A673 (cell line): ENCODE measurements around the gene CFAP52. TPM values are rescaled to one million over a fixed set of nuclear protein-coding genes. Genes with fewer than 3 reads are reported as not detected.
"Not testable (repeated sequence)": the region's sequence is repeated elsewhere in the genome, so short reads cannot be mapped to it uniquely, and the experiment has no call there.

ENCODE experiments used
- BruUV-seq: library from RNA; stranded (reverse); fragments of 400-500 nt; replicated peaks from 2 replicates; lab custom pipeline; 2021; lab: Mats Ljungman, UMichigan
- CTCF ChIA-PET: fragments of 300-600 bp; sonication (Branson Sonifier 250); formaldehyde crosslinking; loops from one replicate; lab custom pipeline; 2022; ENCODE audit warnings: antibody characterized with exemption; lab: Charles Lee
- POLR2A ChIA-PET: fragments of 300-600 bp; sonication (Branson Sonifier 250); formaldehyde crosslinking; loops from one replicate; lab custom pipeline; 2022; ENCODE audit warnings: antibody characterized with exemption; ENCODE audit not compliant: low non-redundant PET; lab: Charles Lee
- DNase-seq: peaks from one replicate; pipeline ENCODE4 v3.0.0-alpha.2; 2015; ENCODE audit warnings: low spot score
- H3K27ac ChIP-seq: fragments of 200-600 bp; sonication (generic); 2 replicates; pipeline ENCODE4 v1.5.1; 2016; ENCODE audit warnings: mixed run types, low read depth, mild to moderate bottlenecking, mixed read lengths, antibody characterized with exemption, low read length; ENCODE audit not compliant: poor library complexity, severe bottlenecking
- H3K27me3 ChIP-seq: fragments of 200-600 bp; sonication (generic); replicated peaks from 2 replicates; pipeline ENCODE4 v1.6.1; 2017; ENCODE audit warnings: mixed run types, low read depth, mild to moderate bottlenecking, mixed read lengths, antibody characterized with exemption, low read length; ENCODE audit not compliant: insufficient read depth, poor library complexity
- H3K36me3 ChIP-seq: fragments of 200-600 bp; sonication (generic); 2 replicates; pipeline ENCODE4 v1.6.1; 2016; ENCODE audit warnings: mixed run types, mild to moderate bottlenecking, mixed read lengths, antibody characterized with exemption, low read length; ENCODE audit not compliant: insufficient read depth, poor library complexity, severe bottlenecking
- H3K4me1 ChIP-seq: fragments of 200-600 bp; sonication (generic); 2 replicates; pipeline ENCODE4 v1.6.1; 2017; ENCODE audit warnings: mixed run types, mild to moderate bottlenecking, mixed read lengths, antibody characterized with exemption, low read length; ENCODE audit not compliant: insufficient read depth, poor library complexity, severe bottlenecking
- H3K4me3 ChIP-seq: fragments of 200-600 bp; sonication (generic); 2 replicates; pipeline ENCODE4 v1.5.1; 2016; ENCODE audit warnings: low read depth, mixed run types, mild to moderate bottlenecking, mixed read lengths, low read length; ENCODE audit not compliant: poor library complexity, severe bottlenecking
- H3K9me3 ChIP-seq: fragments of 200-600 bp; sonication (generic); 2 replicates; pipeline ENCODE4 v1.6.1; 2016; ENCODE audit warnings: mixed run types, low read depth, mild to moderate bottlenecking, mixed read lengths, antibody characterized with exemption, low read length; ENCODE audit not compliant: poor library complexity, severe bottlenecking
- CTCF ChIP-seq: fragments of 300-800, 200-600 bp; sonication (generic); conservative IDR thresholded peaks from 2 replicates; pipeline ENCODE4 v1.5.1; 2017; ENCODE audit warnings: low read depth, mild to moderate bottlenecking, antibody characterized with exemption, low read length, moderate library complexity, mixed read lengths
- EZH2 ChIP-seq: fragments of 200-600 bp; sonication (generic); IDR thresholded peaks from 2 replicates; pipeline ENCODE4 v1.6.1; 2017; ENCODE audit warnings: borderline replicate concordance, low read depth, mild to moderate bottlenecking, mixed read lengths, antibody characterized with exemption, low read length; ENCODE audit not compliant: poor library complexity, severe bottlenecking
- intact Hi-C: fragments of 100-400 bp; cut with micrococcal nuclease; formaldehyde crosslinking; loops from one replicate; pipeline ENCODE4 v1.10.0; 2022; ENCODE audit not compliant: unreplicated experiment
- total RNA-seq: library from RNA; stranded (reverse); gene quantifications from 2 replicates; pipeline ENCODE4 v1.2.3, GENCODE V29; 2021

Gene CFAP52
- total RNA-seq, 1 experiment from 2014 or later, result not detected

GRCh38 chr17:9554715-9555114, 21.7 kb upstream of the CFAP52 start:
- H3K4me1 ChIP-seq, intact Hi-C loops, H3K36me3 ChIP-seq, H3K4me3 ChIP-seq, BruUV-seq, POLR2A ChIA-PET, H3K27ac ChIP-seq, H3K27me3 ChIP-seq, H3K9me3 ChIP-seq: not testable (repeated sequence)
- DNase-seq, result peak; percentile 78
- TF ChIP-seq CTCF, result peak; percentile 63
- CTCF ChIA-PET, result interaction anchor here (0.6 kb wide), 6 partner anchors 21 to 892 kb away, joined by 3 to 5 read pairs (median 3); partner anchors contain the start of gene STX8

- no peaks in the 10 kb centered on the region for H3K36me3 ChIP-seq
- H3K27ac ChIP-seq, result no peak overlapping the region
- H3K4me1 ChIP-seq, result no peaks in the 10 kb centered on the region
- no peaks in the 10 kb centered on the region for H3K9me3 ChIP-seq
- no peaks in the 10 kb centered on the region for H3K27me3 ChIP-seq
- CTCF ChIA-PET, result interaction anchor here (0.6 kb wide), 1 partner anchor 202 kb away, joined by 7 read pairs; no protein-coding TSS in a partner anchor
- no peak for TF ChIP-seq EZH2
- no peak for TF ChIP-seq CTCF
- no peak for DNase-seq
- BruUV-seq, result no TSS peak
- intact Hi-C loops, result no loop called here
- no peak overlapping the region for H3K4me3 ChIP-seq
- POLR2A ChIA-PET, result no interaction called here
Observed at GRCh38 chr17:9557161-9557755, 19.2 kb upstream of the CFAP52 start.

- no peak for DNase-seq
- TF ChIP-seq CTCF, result no peak
- CTCF ChIA-PET, result no interaction called here
- no peak overlapping the region for H3K4me3 ChIP-seq
- H3K36me3 ChIP-seq, result no peaks in the 10 kb centered on the region
- no peaks in the 10 kb centered on the region for H3K9me3 ChIP-seq
- H3K27me3 ChIP-seq, result no peaks in the 10 kb centered on the region
- intact Hi-C loops, result no loop called here
- POLR2A ChIA-PET, result no interaction called here
- no peak overlapping the region for H3K27ac ChIP-seq
- no TSS peak for BruUV-seq
- H3K4me1 ChIP-seq, result no peaks in the 10 kb centered on the region
Observed at GRCh38 chr17:9557857-9558256, 18.6 kb upstream of the CFAP52 start.
